Progenitor cell of endocrine pancreas (in vitro differentiated cells): ENCODE results near the gene CCDC63. TPM values are rescaled to one million over a fixed set of nuclear protein-coding genes. Genes with fewer than 3 reads are reported as not detected.
"Not testable (repeated sequence)": the region's sequence is repeated elsewhere in the genome, so short reads cannot be mapped to it uniquely, and the experiment has no call there.

Source experiments
- DNase-seq: peaks from one replicate; pipeline ENCODE4 v3.0.0; 2021; ENCODE audit warnings: low spot score; ENCODE audit not compliant: unreplicated experiment
- H3K27ac Mint-ChIP-seq: 2 replicates; pipeline ENCODE4 v1.8.0; 2021; ENCODE audit warnings: mild to moderate bottlenecking, moderate library complexity, mixed read lengths
- H3K27me3 Mint-ChIP-seq: 2 replicates; pipeline ENCODE4 v1.8.0; 2021; ENCODE audit warnings: mixed read lengths
- H3K36me3 Mint-ChIP-seq: 2 replicates; pipeline ENCODE4 v1.8.0; 2022; ENCODE audit warnings: mixed read lengths; ENCODE audit not compliant: insufficient read depth
- H3K4me1 Mint-ChIP-seq: 2 replicates; pipeline ENCODE4 v1.8.0; 2021; ENCODE audit warnings: low read depth, mixed read lengths
- H3K4me3 Mint-ChIP-seq: 2 replicates; pipeline ENCODE4 v1.8.0; 2021; ENCODE audit warnings: low read depth, mild to moderate bottlenecking, moderate library complexity, mixed read lengths
- H3K9me3 Mint-ChIP-seq: 2 replicates; pipeline ENCODE4 v1.8.0; 2021; ENCODE audit warnings: low read depth, mixed read lengths
- CTCF ChIP-seq: fragments of 200-600 bp; sonication (generic); IDR thresholded peaks from one replicate; pipeline ENCODE4 v1.5.0; 2021; ENCODE audit warnings: antibody characterized with exemption, mild to moderate bottlenecking; ENCODE audit not compliant: unreplicated experiment
- total RNA-seq: library from RNA; stranded (reverse); gene quantifications from 2 replicates; pipeline ENCODE4 v1.2.1, GENCODE V29; 2021

Gene CCDC63
- total RNA-seq, 1 donor from 2014 or later: not detected

GRCh38 chr12:110940933-110941332, 94.1 kb downstream of the CCDC63 start:
- H3K9me3 Mint-ChIP-seq: peaks cover 3% of the 10 kb centered on the region
- H3K36me3 Mint-ChIP-seq: no peaks in the 10 kb centered on the region
- H3K4me1 Mint-ChIP-seq: no peaks in the 10 kb centered on the region
- H3K4me3 Mint-ChIP-seq: no peak overlapping the region
- no peak overlapping the region for H3K27ac Mint-ChIP-seq
- no peak for DNase-seq
- peaks cover 11% of the 10 kb centered on the region for H3K27me3 Mint-ChIP-seq
- no peak for TF ChIP-seq CTCF

GRCh38 chr12:110941391-110941790, 94.6 kb downstream of the CCDC63 start:
- Mint-ChIP-seq H3K27ac (no peak overlapping the region), H3K4me1 (no peaks in the 10 kb centered on the region), H3K4me3 (no peak overlapping the region), H3K36me3 (no peaks in the 10 kb centered on the region), H3K9me3 (peaks cover 5% of the 10 kb centered on the region), H3K27me3 (peaks cover 10% of the 10 kb centered on the region)
- no peak for TF ChIP-seq CTCF
- no peak for DNase-seq

GRCh38 chr12:110943373-110943772, 96.6 kb downstream of the CCDC63 start:
- no peaks in the 10 kb centered on the region for H3K4me1 Mint-ChIP-seq
- no peaks in the 10 kb centered on the region for H3K27me3 Mint-ChIP-seq
- no peak for DNase-seq
- no peak overlapping the region for H3K27ac Mint-ChIP-seq
- no peaks in the 10 kb centered on the region for H3K36me3 Mint-ChIP-seq
- no peak overlapping the region for H3K4me3 Mint-ChIP-seq
- H3K9me3 Mint-ChIP-seq: peaks cover 18% of the 10 kb centered on the region
- no peak for TF ChIP-seq CTCF

GRCh38 chr12:110948041-110948440, 101.3 kb downstream of the CCDC63 start:
- Mint-ChIP-seq H3K9me3 (peaks cover 29% of the 10 kb centered on the region), H3K4me1 (no peaks in the 10 kb centered on the region), H3K36me3 (no peaks in the 10 kb centered on the region), H3K4me3 (no peak overlapping the region), H3K27me3 (peaks cover 2% of the 10 kb centered on the region), H3K27ac (no peak overlapping the region)
- DNase-seq: no peak
- no peak for TF ChIP-seq CTCF

- H3K27ac Mint-ChIP-seq, H3K4me3 Mint-ChIP-seq, H3K27me3 Mint-ChIP-seq, H3K36me3 Mint-ChIP-seq, DNase-seq, H3K4me1 Mint-ChIP-seq: not testable (repeated sequence)
- peaks cover 28% of the 10 kb centered on the region for H3K9me3 Mint-ChIP-seq
Observed at GRCh38 chr12:110950466-110950865, 103.7 kb downstream of the CCDC63 start.

GRCh38 chr12:110950867-110951266, 104.1 kb downstream of the CCDC63 start:
- not testable (repeated sequence) for DNase-seq, H3K4me1 Mint-ChIP-seq, H3K36me3 Mint-ChIP-seq, H3K27me3 Mint-ChIP-seq, H3K4me3 Mint-ChIP-seq, H3K27ac Mint-ChIP-seq
- H3K9me3 Mint-ChIP-seq: peaks cover 25% of the 10 kb centered on the region

Other genes starting within 250 kb of the CCDC63 start
- 72.6 and 84.0 TPM in 2 replicates for gene TCTN1, start 232.9 kb upstream of the CCDC63 start, total RNA-seq
- gene HVCN1, start 157.9 kb upstream of the CCDC63 start, total RNA-seq: 4.2 and 5.0 TPM in 2 replicates
- 164 TPM in 2 replicates for gene PPP1CC, start 104.1 kb upstream of the CCDC63 start, total RNA-seq
- not detected in 2 replicates for gene MYL2, start 73.6 kb downstream of the CCDC63 start, total RNA-seq
- gene CUX2, start 187.2 kb downstream of the CCDC63 start, total RNA-seq: 49.6 and 58.1 TPM in 2 replicates